NCI-H526 treated with DMSO at 0.1 percent for 48 hours (cell line): ENCODE data around the gene CRLF1.

ENCODE experiments used
- DNase-seq: peaks from one replicate; lab custom pipeline; 2025; lab: John Stamatoyannopoulos, UW

CRLF1 gene

DNA sequence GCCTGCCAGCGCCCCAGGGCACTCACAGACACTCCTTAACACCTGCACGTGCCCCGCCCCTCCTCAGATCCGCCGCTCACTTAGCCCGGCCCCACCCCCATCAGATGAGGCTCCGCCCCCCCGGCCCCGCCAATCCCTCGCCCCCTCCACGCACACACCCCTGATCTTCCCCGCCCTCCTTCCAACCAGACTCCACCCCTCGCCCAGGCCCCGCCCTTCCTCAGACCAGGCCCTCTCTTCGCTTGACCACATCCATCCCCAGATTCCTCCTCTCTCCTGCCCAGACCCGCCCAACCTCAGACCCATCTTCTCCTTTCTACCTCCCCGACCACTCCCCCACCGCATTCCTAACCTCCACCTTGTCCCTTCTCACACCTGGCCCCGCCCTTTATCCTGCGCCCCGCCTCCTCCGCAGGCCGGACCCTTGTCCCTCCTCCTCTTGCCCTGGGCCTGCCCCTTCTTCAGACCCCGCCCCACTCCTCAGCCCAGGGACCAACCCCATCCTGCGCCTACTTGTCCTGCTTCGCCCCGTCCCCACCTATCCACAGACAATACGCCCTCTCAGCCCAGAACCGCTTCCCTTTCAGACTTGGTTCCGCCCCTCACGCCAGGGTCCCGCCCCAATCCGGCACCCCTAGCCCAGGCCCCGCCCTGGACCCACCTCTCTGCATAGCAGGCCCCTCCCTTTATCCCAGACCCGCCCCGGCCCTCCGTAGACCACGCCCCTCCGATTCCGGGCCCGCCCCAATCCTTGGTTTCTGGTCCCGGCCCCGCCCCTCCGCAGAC, 29.8 kb upstream of the CRLF1 start:
- peak; percentile 79 for DNase-seq

DNA sequence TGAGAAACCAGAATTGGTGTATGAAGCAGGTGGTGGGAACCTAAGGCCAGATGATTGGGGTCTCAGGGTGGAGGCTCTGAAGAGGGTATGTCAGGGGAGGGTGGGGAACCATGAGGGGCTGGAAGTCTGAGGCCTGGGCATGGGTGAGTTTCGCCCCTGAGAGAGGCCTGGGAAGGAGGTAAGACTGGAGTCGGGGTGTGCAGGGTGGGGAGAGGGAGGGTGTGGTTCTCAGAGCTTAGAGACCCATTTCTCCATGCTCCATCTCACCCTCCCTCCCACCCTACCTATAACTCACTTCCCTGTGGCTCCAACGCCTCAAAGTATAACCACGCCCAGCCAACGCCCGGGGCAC, 29.2 kb upstream of the CRLF1 start:
- no peak for DNase-seq

DNA sequence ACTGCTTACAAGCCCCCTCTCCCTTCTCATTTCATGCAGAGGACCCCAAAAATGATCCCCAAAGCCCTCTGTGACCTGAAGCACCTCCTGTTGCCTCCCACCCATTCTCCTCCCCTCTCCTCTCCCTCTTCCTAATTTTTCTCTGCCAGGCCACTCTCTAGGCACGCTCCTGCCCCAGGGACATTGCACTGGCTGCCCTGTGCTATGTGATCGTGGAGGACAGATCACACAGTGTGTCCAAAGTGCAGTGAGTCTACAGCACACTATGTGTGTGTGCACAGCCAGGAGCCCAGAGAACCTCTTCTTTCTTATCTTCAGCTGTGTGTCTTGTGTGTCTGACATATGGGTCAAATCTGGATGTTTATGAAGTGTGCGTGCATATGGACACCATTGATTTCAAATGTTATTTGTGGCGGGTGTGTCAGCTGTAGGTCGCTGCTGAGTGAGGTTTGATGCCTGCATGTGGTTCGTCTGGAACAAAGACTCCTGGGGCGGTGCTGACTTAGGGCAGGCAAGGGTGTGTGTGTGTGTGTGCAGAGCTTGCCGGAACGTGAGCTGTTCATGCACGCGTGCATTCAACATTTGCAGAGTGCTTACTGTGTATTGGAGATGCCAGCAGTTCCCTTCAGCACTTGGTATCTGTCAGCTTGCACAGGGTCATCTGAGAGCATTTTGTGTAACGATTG, 28.2 kb upstream of the CRLF1 start:
- DNase-seq, result no peak

DNA sequence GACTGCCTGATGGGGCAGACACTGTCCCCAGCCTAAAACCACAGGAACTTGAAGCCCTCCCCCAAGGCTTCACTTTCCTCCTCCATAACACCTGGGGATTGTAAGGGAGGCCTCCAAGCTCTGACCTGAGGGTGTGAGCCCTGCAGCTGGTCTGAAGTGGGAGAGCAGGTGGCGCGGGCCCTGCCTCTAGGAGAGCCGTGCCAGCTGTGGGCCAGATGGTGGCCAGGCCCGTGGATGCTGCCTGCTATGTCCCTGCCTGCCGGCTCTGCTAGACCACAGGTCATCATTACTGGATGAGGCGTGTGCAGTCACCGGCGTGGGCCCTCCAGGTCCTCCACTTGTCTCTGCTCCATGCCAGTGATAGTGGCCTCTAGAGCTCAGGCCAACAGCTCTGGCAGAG, 26.7 kb upstream of the CRLF1 start:
- no peak for DNase-seq

DNA sequence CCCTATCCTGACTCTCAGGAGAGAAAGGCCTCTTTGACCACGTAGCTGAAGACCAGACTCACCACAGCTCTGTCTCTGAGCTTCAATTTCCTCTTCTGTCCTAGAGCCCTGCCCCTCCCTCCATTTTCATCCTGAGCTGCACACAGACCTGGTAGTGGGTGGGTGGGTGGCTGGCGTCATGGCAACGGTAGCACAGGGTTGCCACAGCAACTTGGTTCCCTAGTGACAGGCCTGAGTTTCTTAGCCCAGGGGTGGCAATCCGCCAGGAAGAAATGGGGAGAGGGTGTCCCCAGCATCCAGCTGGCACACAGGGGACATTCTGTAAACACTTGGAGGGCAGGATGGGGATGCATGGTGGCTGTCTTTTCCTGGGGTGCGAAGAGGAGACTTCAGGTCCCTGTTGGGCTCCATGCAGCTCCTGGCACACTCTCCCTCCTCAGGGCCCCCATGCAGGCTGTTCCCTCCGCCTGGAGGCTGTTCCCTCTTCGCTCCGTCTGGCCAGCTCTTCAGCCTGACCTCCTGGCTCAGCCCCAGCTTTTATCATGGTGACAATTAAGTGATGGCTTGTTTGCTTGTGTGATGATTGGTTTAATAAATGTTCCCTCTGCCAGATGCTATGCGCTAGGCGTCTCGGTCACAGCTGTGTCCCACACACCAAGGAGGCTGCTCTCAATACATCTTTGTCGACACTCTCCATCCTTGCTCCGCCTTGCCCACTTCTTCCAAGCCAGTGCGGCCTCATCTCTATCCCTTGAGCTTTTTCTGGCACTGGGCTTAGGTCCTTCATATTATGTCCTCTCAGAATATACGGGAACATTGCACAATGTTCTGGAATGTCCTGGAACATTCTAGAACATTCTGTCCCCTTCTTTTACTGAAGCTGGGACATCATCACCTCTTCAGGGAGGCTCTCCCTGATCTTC, 22.8 kb upstream of the CRLF1 start:
- DNase-seq, result no peak

DNA sequence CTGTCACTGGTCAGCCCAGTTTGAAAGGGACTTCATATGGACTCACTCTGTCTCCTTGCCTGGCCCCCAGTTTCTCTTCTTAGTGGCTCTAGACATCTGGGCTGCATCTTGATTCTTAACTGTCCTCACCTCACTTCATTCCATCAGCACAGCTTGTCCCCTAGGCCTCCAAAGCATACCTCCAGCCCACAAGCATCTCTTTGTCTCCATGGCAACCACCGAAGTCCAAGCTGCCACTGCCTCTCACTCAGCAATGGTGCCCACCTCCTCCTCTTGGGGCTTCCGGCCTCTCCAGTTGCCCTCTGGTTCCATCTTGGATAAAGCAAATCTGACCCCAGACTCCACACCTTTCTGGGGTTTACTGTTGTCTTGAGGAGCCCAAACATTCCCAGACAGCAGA, 20.3 kb upstream of the CRLF1 start:
- DNase-seq, result no peak

DNA sequence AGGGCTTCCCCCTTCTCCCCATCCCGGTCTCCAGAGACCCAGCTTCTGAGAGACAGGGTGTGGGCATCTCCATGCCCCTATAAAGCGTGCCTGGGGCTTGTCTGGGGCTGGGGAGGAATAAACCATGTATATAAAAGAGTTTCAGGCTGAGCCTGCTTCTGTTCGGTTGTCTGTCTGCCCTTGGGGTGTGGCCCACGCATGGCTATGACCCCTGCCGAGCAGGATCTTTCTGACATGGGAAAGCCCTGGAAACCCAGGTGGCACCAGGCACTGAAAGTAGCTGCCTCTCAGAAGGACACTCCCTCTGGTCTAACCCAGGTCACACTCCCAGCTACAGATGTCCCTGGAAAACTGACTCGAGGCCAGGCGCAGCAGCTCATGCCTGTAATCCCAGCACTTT, 14.3 kb upstream of the CRLF1 start:
- DNase-seq, result no peak

DNA sequence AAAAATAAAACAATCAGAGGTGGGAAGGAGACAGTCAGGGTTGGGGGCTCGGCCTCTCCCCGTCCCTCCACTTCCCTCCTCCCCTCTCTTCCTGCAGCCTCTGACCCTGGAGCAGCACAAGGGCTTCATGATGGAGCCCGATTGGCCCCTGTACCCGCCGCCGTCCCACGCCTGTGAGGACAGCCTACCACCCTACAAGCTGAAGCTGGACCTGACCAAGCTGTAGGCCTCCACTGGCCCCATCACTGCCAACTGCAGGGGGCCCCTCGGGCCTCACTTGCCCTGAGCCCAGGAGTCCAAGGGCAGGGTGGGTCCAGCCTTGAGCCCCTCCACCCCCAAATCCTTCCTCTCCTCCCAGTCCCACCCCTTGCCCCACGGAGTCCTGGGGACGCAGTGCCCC, 13.7 kb upstream of the CRLF1 start:
- DNase-seq, result no peak

DNA sequence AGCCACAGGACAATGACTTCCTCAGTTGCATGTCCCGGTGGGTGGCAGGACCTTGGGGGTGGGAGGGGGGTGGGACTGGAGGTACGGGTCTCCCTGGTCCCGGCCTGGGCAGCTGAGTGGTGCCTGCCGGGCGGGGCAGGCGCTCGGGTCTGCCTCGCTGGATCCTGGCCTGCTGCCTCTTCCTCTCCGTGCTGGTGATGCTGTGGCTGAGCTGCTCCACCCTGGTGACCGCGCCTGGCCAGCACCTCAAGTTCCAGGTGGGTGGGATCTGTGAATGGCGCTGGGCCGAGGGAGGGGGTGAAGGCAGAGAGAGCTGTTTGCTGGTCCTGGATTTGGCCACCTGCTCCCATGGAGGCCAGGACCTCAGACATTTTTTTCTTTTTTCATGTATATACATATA, 11.6 kb upstream of the CRLF1 start:
- DNase-seq, result no peak

DNA sequence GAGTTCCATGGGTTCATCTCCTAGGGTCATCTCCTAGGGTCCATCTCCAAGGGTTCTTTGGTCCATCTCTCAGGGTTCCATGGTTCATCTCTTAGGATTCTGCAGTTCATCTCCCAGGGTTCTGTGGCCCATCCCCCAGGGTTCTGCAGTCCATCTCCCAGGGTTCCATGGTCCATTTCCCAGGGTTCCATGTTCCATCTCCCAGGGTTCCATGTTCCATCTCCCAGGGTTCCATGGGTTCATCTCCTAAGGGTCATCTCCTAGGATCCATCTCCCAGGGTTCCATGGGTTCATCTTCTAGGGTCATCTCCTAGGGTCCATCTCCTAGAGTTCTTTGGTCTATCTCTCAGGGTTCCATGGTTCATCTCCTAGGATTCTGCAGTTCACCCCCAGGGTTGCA, 11.0 kb upstream of the CRLF1 start:
- DNase-seq, result no peak

DNA sequence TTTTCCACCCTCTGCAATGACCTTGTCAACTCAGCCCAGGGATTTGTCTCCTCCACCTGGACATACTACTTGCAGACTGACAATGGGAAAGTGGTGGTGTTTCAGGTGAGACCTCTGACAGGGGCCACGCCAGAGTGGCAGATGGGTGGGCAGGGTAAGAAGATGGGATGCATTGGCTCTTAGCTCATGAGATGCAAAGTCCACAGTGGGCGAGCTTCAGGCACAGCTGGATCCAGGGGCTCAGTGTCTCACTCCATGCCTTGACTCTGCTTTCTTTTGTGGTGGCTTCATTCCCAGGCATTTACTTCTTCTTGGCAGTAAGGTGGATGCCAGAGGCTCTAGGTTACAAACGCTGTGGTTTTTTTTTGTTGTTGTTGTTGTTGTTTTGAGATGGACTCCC, 9.4 kb upstream of the CRLF1 start:
- DNase-seq, result no peak

DNA sequence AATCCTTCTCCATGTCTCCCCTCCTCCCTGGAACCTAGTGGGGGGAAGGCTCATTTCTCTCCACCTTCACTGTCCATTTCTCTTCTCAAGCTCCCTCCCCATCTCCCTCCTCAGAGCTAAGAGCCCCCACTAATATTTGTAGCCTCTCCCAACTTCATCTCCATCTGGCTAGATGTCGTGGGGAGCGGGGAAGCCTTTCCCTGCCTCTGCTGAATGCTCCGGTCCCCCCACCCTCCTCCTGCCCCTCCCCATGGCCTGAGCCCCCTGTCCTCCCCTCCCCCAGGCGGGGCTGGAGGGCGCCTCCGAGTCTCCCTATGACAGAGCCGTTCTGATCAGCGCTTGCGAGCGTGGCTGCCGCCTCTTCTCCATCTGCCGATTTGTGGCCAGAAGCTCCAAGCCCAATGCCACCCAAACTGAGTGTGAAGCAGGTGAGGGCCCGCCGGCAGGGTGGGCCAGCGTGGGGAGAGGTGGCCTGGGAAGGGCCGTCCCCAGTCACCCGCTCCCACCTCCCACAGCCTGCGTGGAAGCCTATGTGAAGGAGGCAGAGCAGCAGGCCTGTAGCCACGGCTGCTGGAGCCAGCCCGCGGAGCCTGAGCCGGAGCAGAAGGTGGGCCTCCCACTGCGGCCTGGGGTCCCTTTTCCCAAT, 7.1 kb upstream of the CRLF1 start:
- DNase-seq, result no peak

DNA sequence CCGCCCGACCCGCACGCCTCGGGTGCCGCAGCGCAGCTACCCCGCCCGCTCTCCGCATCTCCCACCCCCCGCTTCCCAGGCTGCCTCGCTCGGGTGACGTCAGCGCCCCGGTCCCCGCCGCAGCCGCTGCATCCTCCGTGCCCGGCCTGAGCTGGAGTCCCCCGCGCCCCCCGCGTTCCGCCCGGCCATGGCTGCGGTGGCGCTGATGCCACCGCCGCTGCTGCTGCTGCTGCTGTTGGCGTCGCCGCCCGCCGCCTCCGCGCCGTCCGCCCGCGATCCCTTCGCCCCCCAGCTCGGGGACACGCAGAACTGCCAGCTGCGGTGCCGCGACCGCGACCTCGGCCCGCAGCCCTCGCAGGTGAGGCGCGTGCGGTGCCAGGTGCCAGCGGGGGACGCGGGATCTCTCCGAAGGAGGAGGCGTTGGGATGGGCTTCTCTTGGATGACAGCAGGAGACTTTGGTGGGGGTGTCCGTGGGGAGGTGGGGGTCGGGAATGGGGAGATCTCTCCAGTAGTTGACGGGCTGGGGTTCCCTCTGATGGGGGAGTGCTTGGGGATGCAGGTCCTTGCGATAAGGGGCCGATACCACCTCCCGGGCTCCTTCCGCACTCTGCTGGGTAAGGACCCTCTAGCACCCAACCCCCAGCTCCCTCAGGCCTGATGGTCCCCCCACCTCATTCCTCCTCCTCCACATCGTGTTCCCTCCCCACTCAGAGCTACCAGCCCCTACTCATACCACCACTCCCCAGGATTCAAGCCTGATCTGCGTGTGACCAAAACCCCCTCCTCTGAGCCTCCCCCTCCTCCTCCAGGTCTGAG, 6.4 kb upstream of the CRLF1 start, which contains the start of gene TMEM59L:
Gene TMEM59L, plus strand, starts transcription at position 99 of the 817 bp plus-strand sequence. Its CDS starts 89 bp downstream, at position 188.
- DNase-seq, result no peak

DNA sequence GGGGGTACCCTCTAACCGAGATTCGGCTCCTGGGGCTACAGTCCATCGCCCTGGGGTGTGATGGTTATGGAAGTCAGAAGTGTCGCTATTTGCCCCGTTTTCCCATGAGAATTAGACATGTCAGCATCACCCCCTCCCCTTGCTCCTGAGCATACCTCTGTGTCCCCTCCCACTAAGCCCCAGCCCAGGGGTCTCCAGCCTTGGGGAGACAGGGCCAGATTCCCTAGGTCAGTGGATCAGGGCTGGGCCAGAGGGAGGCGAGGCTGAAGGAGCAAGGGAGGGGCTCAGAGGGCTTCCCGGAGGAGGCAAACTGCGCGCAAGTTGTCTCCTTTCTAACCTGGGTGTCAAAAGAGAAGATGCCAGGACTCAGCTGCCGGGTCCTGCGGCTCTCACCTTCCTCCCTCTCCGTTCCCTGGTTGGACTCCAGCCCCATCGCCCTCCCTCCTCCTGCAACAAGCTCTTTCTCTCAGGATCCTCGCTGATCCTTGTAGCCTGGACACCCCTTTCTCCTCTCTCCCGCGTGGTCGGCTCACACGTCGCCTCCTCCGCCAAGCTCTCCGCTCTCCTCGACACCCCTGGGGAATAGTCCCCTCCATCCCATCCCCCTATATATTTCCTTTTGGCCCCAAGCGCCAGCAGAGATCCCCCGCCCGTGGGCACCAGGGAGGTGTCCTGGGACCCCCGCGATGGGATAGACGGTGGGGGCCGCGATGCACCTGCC, 5.6 kb upstream of the CRLF1 start:
- DNase-seq, result no peak

DNA sequence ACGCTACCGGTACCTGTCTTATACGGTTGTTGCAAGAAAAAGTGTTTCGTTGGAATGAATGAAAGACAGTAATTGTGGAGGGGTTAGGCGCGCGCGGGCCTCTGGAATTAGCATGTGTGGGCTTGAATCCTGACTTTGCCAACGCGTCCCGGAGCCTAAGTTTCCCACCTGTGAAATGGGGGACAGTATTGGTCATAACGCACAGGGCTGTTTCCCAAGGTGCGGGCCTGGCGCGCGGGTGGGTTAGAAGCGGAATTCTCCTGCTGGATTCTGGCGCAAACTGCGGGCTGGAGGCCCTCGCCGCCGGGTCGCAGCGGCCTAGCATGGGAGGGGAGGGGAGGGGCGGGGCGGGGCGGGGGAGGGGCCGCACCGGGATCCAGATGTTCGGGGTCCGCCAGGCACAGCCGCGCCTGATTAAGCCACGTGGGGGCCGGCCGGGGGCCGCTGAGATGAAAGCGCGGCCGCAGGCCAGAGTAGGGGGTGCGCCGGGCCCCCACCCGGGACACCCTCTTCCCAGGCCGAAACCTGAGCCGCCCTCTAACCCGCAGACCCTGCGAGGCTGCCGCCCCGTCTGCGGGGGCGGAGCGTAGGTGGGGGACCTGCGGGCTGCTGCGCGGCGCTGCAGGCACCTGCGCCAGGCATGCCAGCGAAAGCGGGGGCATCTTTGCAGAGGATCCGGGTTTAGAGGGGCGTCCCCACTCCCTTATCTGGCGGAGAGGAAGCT, 4.9 kb upstream of the CRLF1 start:
- DNase-seq, result no peak

DNA sequence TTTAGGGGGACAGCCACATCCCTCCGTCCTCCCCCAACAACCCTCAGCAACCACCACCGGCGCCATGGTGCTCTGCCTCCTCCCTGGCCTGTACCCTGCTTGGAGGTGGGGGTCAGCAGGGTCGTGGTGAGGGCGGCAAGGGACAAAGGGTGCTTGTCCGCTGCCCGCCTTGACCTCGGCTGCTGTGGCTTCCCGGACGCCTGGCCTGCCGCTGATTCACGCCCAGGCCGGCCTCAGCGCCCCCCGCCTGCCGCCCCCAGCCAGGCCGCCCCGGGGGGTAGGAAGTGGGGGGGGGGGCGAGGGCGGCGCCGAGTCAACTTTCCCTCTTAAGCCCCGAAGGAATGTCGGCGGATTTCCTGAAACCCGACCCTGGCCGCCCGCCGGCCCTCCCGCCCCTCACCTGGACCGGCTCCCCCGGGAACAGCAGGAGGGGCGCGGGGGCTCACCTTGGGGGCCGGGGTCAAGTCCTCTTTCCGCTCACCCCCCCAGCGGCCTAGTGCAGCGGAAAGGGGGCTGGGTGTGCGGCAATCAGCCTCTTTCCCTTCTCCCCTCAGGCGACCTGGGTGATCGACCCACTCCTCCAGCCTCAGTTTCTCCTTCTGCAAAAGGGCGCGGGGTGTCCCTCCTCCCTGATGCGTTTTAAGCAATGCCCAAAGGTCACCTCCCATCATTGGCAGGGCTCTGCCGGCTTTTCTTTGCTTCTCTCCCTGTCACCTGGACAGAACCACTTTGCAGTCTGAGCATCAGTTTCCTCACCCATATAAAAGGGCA, 4.1 kb upstream of the CRLF1 start:
- DNase-seq, result no peak

DNA sequence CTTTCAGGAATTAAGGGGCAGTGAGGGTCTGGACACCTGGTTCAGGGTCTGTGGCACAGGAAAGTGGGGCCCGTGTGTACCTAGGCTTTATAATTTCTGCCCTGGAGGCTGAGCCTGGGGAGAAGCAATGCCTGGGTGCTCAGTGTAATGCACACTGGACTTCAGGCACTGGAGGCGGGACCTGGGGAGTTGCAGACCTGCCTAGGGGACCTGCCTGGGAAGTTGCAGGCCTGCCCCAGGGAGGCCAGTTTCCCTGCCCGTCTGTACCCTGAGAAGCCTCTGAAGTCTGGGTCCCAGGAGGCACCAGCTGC, 3.6 kb upstream of the CRLF1 start:
- DNase-seq, result no peak

DNA sequence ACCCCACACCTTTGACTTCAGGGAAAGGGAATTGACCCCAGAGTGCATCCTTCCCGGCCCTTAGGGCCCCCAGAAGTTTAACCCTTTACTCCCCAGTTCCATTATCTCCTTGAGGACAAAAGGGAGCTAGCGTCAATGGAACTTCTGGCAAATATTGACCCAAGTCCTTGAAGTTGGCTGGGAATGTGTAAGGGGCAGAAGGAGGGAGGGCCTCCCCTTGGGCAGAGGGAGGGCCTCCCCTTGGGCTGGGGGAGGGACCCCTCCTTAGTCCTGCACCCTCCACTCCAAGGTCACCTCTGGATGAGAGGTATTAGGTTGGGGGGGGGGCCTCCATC, 3.1 kb upstream of the CRLF1 start:
- no peak for DNase-seq
